Panc1 (cell line): ENCODE measurements around the gene EOLA1. TPM values are rescaled to one million over a fixed set of nuclear protein-coding genes. Genes with fewer than 3 reads are reported as not detected.

Experiments used
- ATAC-seq: fragments of 200-7000 bp; cut with Tn5 transposase; 2 replicates; pipeline ENCODE4 v1.9.1; 2020; ENCODE audit warnings: mild to moderate bottlenecking, moderate library complexity
- BruUV-seq: library from RNA; stranded (reverse); fragments of 400-500 nt; replicated peaks from 2 replicates; lab custom pipeline; 2021; lab: Mats Ljungman, UMichigan
- CTCF ChIA-PET: fragments of 300-600 bp; sonication (Branson Sonifier 250); formaldehyde crosslinking; loops from one replicate; lab custom pipeline; 2022; ENCODE audit warnings: antibody characterized with exemption; lab: Charles Lee
- POLR2A ChIA-PET: fragments of 300-600 bp; sonication (Branson Sonifier 250); formaldehyde crosslinking; loops from one replicate; lab custom pipeline; 2022; ENCODE audit warnings: antibody characterized with exemption; lab: Charles Lee
- DNase-seq: peaks from one replicate; pipeline ENCODE4 v3.0.0-alpha.2; 2010; ENCODE audit warnings: low read depth, low spot score
- H3K27ac ChIP-seq: 2 replicates; pipeline ENCODE4 v1.5.1; 2011; ENCODE audit warnings: mild to moderate bottlenecking, low read length, inconsistent platforms
- H3K27me3 ChIP-seq: fragments of 200-500 bp; sonication (Bioruptor generic); 2 replicates; pipeline ENCODE4 v1.6.0; 2014; ENCODE audit warnings: low read length, inconsistent platforms; ENCODE audit not compliant: control insufficient read depth, insufficient read depth
- H3K36me3 ChIP-seq: fragments of 200-500 bp; sonication (Bioruptor generic); 2 replicates; pipeline ENCODE4 v1.5.1; 2014; ENCODE audit warnings: inconsistent platforms, mild to moderate bottlenecking, low read length, moderate library complexity; ENCODE audit not compliant: control insufficient read depth, insufficient read depth
- H3K4me1 ChIP-seq: 2 replicates; pipeline ENCODE4 v1.5.1; 2011; ENCODE audit warnings: inconsistent platforms, mild to moderate bottlenecking, low read length, moderate library complexity; ENCODE audit not compliant: control insufficient read depth, insufficient read depth
- H3K4me3 ChIP-seq, 2 experiments: 2 replicates each; pipeline ENCODE4 v1.5.1; 2011 to 2012; ENCODE audit warnings: low read depth in 2 of 2, low read length in 2 of 2, mild to moderate bottlenecking in 2 of 2, inconsistent platforms in 1 of 2, moderate library complexity in 1 of 2
- H3K9me3 ChIP-seq: fragments of 200-500 bp; sonication (Bioruptor generic); 2 replicates; pipeline ENCODE4 v1.5.1; 2014; ENCODE audit warnings: low read depth, mild to moderate bottlenecking, inconsistent platforms, low read length, moderate library complexity; ENCODE audit not compliant: control insufficient read depth, insufficient read depth
- POLR2AphosphoS5 ChIP-seq: IDR thresholded peaks from 2 replicates; pipeline ENCODE4 v1.6.1; 2012; ENCODE audit warnings: mild to moderate bottlenecking, low read depth, low read length, moderate library complexity
- SIN3A ChIP-seq: IDR thresholded peaks from 2 replicates; pipeline ENCODE4 v1.6.1; 2012; ENCODE audit warnings: low read depth, mild to moderate bottlenecking, low read length, moderate library complexity, borderline replicate concordance; ENCODE audit not compliant: insufficient read depth
- TCF7L2 ChIP-seq: IDR thresholded peaks from 2 replicates; pipeline ENCODE4 v1.6.1; 2011; ENCODE audit warnings: mild to moderate bottlenecking, low read depth, low read length, inconsistent platforms
- in situ Hi-C: cut with HindIII; loops from 2 replicates; pipeline ENCODE4 v1.10.0; 2016; ENCODE audit warnings: low sequenced_read_pairs, low pct_unique_long_range_greater_than_20kb
- intact Hi-C: fragments of 100-400 bp; cut with micrococcal nuclease; formaldehyde crosslinking; loops from one replicate; pipeline ENCODE4 v1.10.0; 2022; ENCODE audit not compliant: unreplicated experiment
- total RNA-seq: library from RNA; stranded (reverse); gene quantifications from one replicate; pipeline ENCODE4 v1.2.1, GENCODE V29; 2021; ENCODE audit not compliant: unreplicated experiment
- TF ChIP-seq, protein P1 (sequence below): fragments of 450-650 bp; IDR thresholded peaks from 2 replicates; pipeline ENCODE4 v1.5.1; 2017; ENCODE audit warnings: mild to moderate bottlenecking
- TF ChIP-seq, protein P2 (sequence below), 2 experiments: IDR thresholded peaks; 2 replicates each; pipeline ENCODE4 v1.6.1; 2011 to 2012; ENCODE audit warnings: low read depth in 2 of 2, control low read depth in 1 of 2, low read length in 1 of 2, mild to moderate bottlenecking in 1 of 2, moderate library complexity in 1 of 2; ENCODE audit not compliant: insufficient read depth in 1 of 2

The EOLA1 gene
- total RNA-seq, 1 experiment from 2014 or later: 26.8 TPM

DNA sequence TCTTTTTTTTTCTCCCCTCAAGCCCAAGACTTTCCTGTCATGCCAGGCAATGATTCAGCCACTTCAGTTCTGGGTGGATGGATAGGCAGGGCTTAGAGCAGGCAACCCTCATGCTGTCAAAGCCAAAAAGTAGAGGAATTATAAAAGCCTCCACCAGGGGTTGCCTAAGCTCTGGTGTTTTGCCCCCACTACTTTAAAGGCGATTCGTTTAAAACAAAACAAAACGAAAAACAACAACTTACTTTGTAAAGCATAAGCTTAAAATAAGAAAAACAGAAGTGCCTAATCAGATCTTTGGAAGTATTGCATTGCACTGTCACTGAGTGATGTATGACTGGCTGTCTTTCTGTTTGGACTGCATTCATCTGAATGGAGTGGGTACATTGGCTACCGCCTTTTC, 30.4 kb upstream of the EOLA1 start:
- in situ Hi-C loops: loop anchor here (25.0 kb wide), 1 partner anchor 1127 kb away; no protein-coding TSS in a partner anchor
- H3K27me3 ChIP-seq: no peaks in the 10 kb centered on the region
- intact Hi-C loops: no loop called here
- ChIA-PET CTCF (interaction anchor here (1.2 kb wide), 1 partner anchor 29 kb away, joined by 4 read pairs; no protein-coding TSS in a partner anchor), POLR2A (interaction anchor here (0.6 kb wide), 1 partner anchor 10 kb away, joined by 4 read pairs; no protein-coding TSS in a partner anchor)
- no peak overlapping the region for H3K27ac ChIP-seq
- TF ChIP-seq, protein P1, sequence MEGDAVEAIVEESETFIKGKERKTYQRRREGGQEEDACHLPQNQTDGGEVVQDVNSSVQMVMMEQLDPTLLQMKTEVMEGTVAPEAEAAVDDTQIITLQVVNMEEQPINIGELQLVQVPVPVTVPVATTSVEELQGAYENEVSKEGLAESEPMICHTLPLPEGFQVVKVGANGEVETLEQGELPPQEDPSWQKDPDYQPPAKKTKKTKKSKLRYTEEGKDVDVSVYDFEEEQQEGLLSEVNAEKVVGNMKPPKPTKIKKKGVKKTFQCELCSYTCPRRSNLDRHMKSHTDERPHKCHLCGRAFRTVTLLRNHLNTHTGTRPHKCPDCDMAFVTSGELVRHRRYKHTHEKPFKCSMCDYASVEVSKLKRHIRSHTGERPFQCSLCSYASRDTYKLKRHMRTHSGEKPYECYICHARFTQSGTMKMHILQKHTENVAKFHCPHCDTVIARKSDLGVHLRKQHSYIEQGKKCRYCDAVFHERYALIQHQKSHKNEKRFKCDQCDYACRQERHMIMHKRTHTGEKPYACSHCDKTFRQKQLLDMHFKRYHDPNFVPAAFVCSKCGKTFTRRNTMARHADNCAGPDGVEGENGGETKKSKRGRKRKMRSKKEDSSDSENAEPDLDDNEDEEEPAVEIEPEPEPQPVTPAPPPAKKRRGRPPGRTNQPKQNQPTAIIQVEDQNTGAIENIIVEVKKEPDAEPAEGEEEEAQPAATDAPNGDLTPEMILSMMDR: peak; percentile 20
- TF ChIP-seq, protein P2, sequence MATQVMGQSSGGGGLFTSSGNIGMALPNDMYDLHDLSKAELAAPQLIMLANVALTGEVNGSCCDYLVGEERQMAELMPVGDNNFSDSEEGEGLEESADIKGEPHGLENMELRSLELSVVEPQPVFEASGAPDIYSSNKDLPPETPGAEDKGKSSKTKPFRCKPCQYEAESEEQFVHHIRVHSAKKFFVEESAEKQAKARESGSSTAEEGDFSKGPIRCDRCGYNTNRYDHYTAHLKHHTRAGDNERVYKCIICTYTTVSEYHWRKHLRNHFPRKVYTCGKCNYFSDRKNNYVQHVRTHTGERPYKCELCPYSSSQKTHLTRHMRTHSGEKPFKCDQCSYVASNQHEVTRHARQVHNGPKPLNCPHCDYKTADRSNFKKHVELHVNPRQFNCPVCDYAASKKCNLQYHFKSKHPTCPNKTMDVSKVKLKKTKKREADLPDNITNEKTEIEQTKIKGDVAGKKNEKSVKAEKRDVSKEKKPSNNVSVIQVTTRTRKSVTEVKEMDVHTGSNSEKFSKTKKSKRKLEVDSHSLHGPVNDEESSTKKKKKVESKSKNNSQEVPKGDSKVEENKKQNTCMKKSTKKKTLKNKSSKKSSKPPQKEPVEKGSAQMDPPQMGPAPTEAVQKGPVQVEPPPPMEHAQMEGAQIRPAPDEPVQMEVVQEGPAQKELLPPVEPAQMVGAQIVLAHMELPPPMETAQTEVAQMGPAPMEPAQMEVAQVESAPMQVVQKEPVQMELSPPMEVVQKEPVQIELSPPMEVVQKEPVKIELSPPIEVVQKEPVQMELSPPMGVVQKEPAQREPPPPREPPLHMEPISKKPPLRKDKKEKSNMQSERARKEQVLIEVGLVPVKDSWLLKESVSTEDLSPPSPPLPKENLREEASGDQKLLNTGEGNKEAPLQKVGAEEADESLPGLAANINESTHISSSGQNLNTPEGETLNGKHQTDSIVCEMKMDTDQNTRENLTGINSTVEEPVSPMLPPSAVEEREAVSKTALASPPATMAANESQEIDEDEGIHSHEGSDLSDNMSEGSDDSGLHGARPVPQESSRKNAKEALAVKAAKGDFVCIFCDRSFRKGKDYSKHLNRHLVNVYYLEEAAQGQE (IDR thresholded peaks at IDR 0.05; ENCODE audit: insufficient read depth in 1 of 2, low read depth in 2 of 2, low read length in 1 of 2): no peak
- H3K9me3 ChIP-seq: no peaks in the 10 kb centered on the region
- H3K4me1 ChIP-seq: 0 out of 2 replicates have a peak, but pooled peaks cover 4% of the 10 kb centered on the region
- H3K4me3 ChIP-seq: no peak overlapping the region
- ATAC-seq: no peak
- no peaks in the 10 kb centered on the region for H3K36me3 ChIP-seq
- BruUV-seq: no TSS peak
- no peak for DNase-seq

DNA sequence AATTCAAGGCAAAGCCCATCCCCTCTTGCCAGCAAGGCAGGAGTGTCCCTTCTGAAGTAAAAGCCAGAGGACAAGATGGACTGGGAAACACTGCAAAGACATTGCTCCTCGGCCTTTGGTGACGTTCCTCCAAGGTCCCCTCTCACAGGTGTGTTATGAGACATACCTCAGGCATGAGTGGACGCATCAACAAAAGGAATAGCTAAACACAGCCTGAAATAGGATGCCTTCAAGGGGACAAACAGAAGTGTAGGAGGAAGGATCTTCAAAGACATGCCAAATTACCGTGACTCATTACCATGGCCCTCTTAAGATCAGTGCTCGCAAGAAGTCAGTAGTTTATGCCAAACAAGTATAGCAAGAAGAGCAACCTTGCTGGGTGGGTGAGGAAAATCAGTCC, 29.7 kb upstream of the EOLA1 start:
- no peaks in the 10 kb centered on the region for H3K36me3 ChIP-seq
- no peak overlapping the region for H3K4me3 ChIP-seq
- no peak for DNase-seq
- no peak for ATAC-seq
- BruUV-seq: no TSS peak
- intact Hi-C loops: no loop called here
- ChIA-PET POLR2A (no interaction called here), CTCF (interaction anchor here (1.2 kb wide), 2 partner anchors 28 to 428 kb away, joined by 3 to 4 read pairs; no protein-coding TSS in a partner anchor)
- in situ Hi-C loops: loop anchor here (25.0 kb wide), 1 partner anchor 1126 kb away; no protein-coding TSS in a partner anchor
- H3K4me1 ChIP-seq: no peaks in the 10 kb centered on the region
- H3K27ac ChIP-seq: no peak overlapping the region
- no peaks in the 10 kb centered on the region for H3K9me3 ChIP-seq
- no peaks in the 10 kb centered on the region for H3K27me3 ChIP-seq
- TF ChIP-seq, protein P2 (IDR thresholded peaks at IDR 0.05; ENCODE audit: insufficient read depth in 1 of 2, low read depth in 2 of 2, low read length in 1 of 2): no peak
- TF ChIP-seq SIN3A (no peak), POLR2AphosphoS5 (no peak), TCF7L2 (no peak)
- TF ChIP-seq, protein P1: no peak
